PC-3 (cell line): ENCODE data around the gene EFCAB12. TPM values are rescaled to one million over a fixed set of nuclear protein-coding genes. Genes with fewer than 3 reads are reported as not detected.
A peak's percentile ranks its signal among the peaks of the same experiment; 100 is the strongest.

Experiments used
- ATAC-seq: fragments of 200-7000 bp; cut with Tn5 transposase; 2 replicates; pipeline ENCODE4 v1.9.1; 2020; ENCODE audit warnings: mild to moderate bottlenecking, moderate library complexity
- BruUV-seq: library from RNA; stranded (reverse); fragments of 400-500 nt; replicated peaks from 2 replicates; lab custom pipeline; 2021; lab: Mats Ljungman, UMichigan
- CTCF ChIA-PET: fragments of 300-600 bp; sonication (Branson Sonifier 250); formaldehyde crosslinking; loops from one replicate; lab custom pipeline; 2022; ENCODE audit warnings: antibody characterized with exemption; lab: Charles Lee
- POLR2A ChIA-PET: fragments of 300-600 bp; sonication (Branson Sonifier 250); formaldehyde crosslinking; loops from one replicate; lab custom pipeline; 2022; ENCODE audit warnings: antibody characterized with exemption; ENCODE audit not compliant: unreplicated experiment; lab: Charles Lee
- DNase-seq: peaks from one replicate; pipeline ENCODE4 v3.0.0-alpha.2; 2015
- H2AFZ ChIP-seq: fragments of 300-600 bp; sonication (generic); 2 replicates; pipeline ENCODE4 v1.6.0; 2016; ENCODE audit warnings: antibody characterized with exemption, low read length
- H3F3A ChIP-seq: fragments of 300-600 bp; sonication (generic); one replicate; pipeline ENCODE4 v1.6.0; 2017; ENCODE audit warnings: antibody characterized with exemption, low read length, control low read depth, mild to moderate bottlenecking; ENCODE audit not compliant: unreplicated experiment
- H3K27ac ChIP-seq: fragments of 300-600 bp; sonication (generic); 2 replicates; pipeline ENCODE4 v1.5.1; 2016; ENCODE audit warnings: mild to moderate bottlenecking, low read length
- H3K27me3 ChIP-seq: fragments of 300-600 bp; sonication (generic); 2 replicates; pipeline ENCODE4 v1.6.1; 2016; ENCODE audit warnings: low read length, mixed read lengths
- H3K36me3 ChIP-seq: fragments of 300-600 bp; sonication (generic); 2 replicates; pipeline ENCODE4 v1.6.1; 2016; ENCODE audit warnings: low read depth, mixed run types, low read length, mixed read lengths
- H3K4me1 ChIP-seq: fragments of 300-600 bp; sonication (generic); 2 replicates; pipeline ENCODE4 v1.5.1; 2016; ENCODE audit warnings: low read length; ENCODE audit not compliant: insufficient read depth
- H3K4me2 ChIP-seq: fragments of 300-600 bp; sonication (generic); 2 replicates; pipeline ENCODE4 v1.6.0; 2016; ENCODE audit warnings: low read length
- H3K4me3 ChIP-seq: fragments of 300-600 bp; sonication (generic); 2 replicates; pipeline ENCODE4 v1.5.1; 2016; ENCODE audit warnings: mild to moderate bottlenecking, low read length, mixed read lengths
- H3K79me2 ChIP-seq: fragments of 300-600 bp; sonication (generic); 2 replicates; pipeline ENCODE4 v1.6.1; 2017; ENCODE audit warnings: low read length, mixed read lengths
- H3K9ac ChIP-seq: fragments of 300-600 bp; sonication (generic); 2 replicates; pipeline ENCODE4 v1.6.0; 2016; ENCODE audit warnings: mild to moderate bottlenecking, low read length
- H3K9me2 ChIP-seq: fragments of 300-600 bp; sonication (generic); replicated peaks from 2 replicates; pipeline ENCODE4 v1.6.1; 2016; ENCODE audit warnings: mixed run types, low read length, mixed read lengths
- H3K9me3 ChIP-seq: fragments of 300-600 bp; sonication (generic); 2 replicates; pipeline ENCODE4 v1.6.1; 2016; ENCODE audit warnings: low read length, mixed read lengths
- H4K20me1 ChIP-seq: fragments of 300-600 bp; sonication (generic); 2 replicates; pipeline ENCODE4 v1.6.1; 2016; ENCODE audit warnings: low read length, mixed read lengths
- EZH2 ChIP-seq: fragments of 300-600 bp; sonication (generic); IDR thresholded peaks from one replicate; pipeline ENCODE4 v1.6.1; 2017; ENCODE audit warnings: antibody characterized with exemption, mild to moderate bottlenecking, low read length; ENCODE audit not compliant: unreplicated experiment
- EZH2phosphoT487 ChIP-seq: fragments of 300-600 bp; sonication (generic); IDR thresholded peaks from 2 replicates; pipeline ENCODE4 v1.6.1; 2018; ENCODE audit warnings: mild to moderate bottlenecking, antibody characterized with exemption, low read length, borderline replicate concordance
- intact Hi-C: fragments of 100-400 bp; cut with micrococcal nuclease; formaldehyde crosslinking; loops from 2 replicates; pipeline ENCODE4 v1.9.0; 2023
- total RNA-seq: library from RNA; depleted of rRNA; stranded (reverse); fragments of >200 nt; gene quantifications from 2 replicates; pipeline ENCODE4 v1.2.3, GENCODE V29; 2014
- TF ChIP-seq, protein P1 (sequence below): fragments of 300-600 bp; sonication (generic); conservative IDR thresholded peaks from 2 replicates; pipeline ENCODE4 v1.5.1; 2017; ENCODE audit warnings: antibody characterized with exemption, low read depth, mild to moderate bottlenecking, low read length

Gene EFCAB12
- total RNA-seq, 1 experiment from 2014 or later, result 0.04 TPM

DNA sequence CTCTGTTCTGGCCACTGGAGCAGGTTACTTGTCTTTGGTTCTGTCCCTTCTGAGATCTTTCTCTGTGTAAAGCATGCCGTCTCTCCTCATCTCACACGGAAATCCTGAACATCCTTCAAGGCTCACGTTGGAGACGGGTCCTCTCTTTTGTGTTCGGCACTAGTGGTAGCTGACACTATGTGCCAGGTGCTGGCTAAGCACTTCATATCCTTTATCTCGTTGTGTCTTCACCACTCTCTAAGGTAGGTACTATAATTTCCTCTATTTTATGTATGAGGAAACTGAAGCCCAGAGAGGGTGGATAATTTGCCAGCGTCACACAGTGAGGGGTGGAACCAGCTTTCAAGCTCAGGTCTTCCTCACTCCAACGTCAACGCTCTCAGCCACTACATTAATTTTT, 12.8 kb upstream of the EFCAB12 start:
- H3K79me2 ChIP-seq, result peaks cover 46% of the 10 kb centered on the region
- BruUV-seq, result no TSS peak
- intact Hi-C loops, result loop anchor here (5.0 kb wide), 1 partner anchor 59 kb away; no protein-coding TSS in a partner anchor
- H3K4me2 ChIP-seq, result peak overlapping the region; percentile 97
- ChIA-PET POLR2A (no interaction called here), CTCF (interaction anchor here (1.0 kb wide), 1 partner anchor 58 kb away, joined by 4 read pairs; no protein-coding TSS in a partner anchor)
- H3K9me2 ChIP-seq, result no peaks in the 10 kb centered on the region
- peak overlapping the region; percentile 90 for H2AFZ ChIP-seq
- H3K9ac ChIP-seq, result peak overlapping the region; percentile 95
- H3K27me3 ChIP-seq, result no peaks in the 10 kb centered on the region
- H3K9me3 ChIP-seq, result no peaks in the 10 kb centered on the region
- no peak for ATAC-seq
- no peak for DNase-seq
- peaks cover 3% of the 10 kb centered on the region; the same call in 1 of the 2 replicates for H3K36me3 ChIP-seq
- H3F3A ChIP-seq, result no peaks in the 10 kb centered on the region
- H4K20me1 ChIP-seq, result no peaks in the 10 kb centered on the region
- TF ChIP-seq, protein P1, sequence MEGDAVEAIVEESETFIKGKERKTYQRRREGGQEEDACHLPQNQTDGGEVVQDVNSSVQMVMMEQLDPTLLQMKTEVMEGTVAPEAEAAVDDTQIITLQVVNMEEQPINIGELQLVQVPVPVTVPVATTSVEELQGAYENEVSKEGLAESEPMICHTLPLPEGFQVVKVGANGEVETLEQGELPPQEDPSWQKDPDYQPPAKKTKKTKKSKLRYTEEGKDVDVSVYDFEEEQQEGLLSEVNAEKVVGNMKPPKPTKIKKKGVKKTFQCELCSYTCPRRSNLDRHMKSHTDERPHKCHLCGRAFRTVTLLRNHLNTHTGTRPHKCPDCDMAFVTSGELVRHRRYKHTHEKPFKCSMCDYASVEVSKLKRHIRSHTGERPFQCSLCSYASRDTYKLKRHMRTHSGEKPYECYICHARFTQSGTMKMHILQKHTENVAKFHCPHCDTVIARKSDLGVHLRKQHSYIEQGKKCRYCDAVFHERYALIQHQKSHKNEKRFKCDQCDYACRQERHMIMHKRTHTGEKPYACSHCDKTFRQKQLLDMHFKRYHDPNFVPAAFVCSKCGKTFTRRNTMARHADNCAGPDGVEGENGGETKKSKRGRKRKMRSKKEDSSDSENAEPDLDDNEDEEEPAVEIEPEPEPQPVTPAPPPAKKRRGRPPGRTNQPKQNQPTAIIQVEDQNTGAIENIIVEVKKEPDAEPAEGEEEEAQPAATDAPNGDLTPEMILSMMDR, result no peak
- TF ChIP-seq EZH2, result no peak
- no peak for TF ChIP-seq EZH2phosphoT487
- peaks cover 12% of the 10 kb centered on the region for H3K4me1 ChIP-seq
- peak overlapping the region; percentile 96 for H3K4me3 ChIP-seq
- no peak overlapping the region for H3K27ac ChIP-seq

DNA sequence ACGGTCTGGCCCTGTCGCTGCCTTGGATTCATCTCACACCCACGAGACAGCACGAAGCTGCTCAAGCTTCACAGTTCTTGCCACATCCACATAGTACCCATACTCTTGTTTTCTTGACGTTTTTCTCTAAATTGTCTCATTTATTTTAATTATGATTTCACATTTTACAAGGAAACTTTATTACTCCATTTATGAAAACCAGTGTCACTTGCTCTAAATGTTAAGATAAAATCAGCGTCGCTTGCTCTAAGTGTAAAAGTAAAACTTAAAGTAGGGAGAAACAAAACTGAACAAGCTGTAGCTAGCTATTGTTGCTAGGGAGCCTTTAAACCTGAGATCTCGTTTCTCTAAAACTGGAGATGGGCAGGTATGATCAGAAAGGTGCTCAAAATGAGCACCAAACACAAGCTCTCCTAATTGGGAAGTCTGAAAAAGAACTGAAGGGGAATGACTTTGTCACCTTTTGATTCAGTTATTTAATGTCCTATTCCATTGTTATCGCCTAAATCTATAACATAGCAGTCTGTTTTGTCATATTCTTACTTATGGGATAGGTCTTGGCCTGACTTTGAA, 12.3 kb upstream of the EFCAB12 start:
- BruUV-seq, result TSS peak; percentile 57
- Histone ChIP-seq H3K9me3 (no peaks in the 10 kb centered on the region), H2AFZ (peak overlapping the region; percentile 90), H3K9me2 (no peaks in the 10 kb centered on the region), H3K27ac (peak overlapping the region; percentile 81), H3K27me3 (no peaks in the 10 kb centered on the region), H3F3A (no peaks in the 10 kb centered on the region), H3K4me3 (peak overlapping the region; percentile 96), H3K4me1 (peaks cover 15% of the 10 kb centered on the region), H3K4me2 (peak overlapping the region; percentile 97), H3K36me3 (peaks cover 3% of the 10 kb centered on the region; the same call in 1 of the 2 replicates), H4K20me1 (no peaks in the 10 kb centered on the region), H3K79me2 (peaks cover 46% of the 10 kb centered on the region), H3K9ac (peak overlapping the region; percentile 95)
- TF ChIP-seq EZH2 (no peak), EZH2phosphoT487 (no peak)
- TF ChIP-seq, protein P1, result no peak
- POLR2A ChIA-PET, result no interaction called here
- no peak for DNase-seq
- CTCF ChIA-PET, result interaction anchor here (2.4 kb wide), 1 partner anchor 57 kb away, joined by 8 read pairs; no protein-coding TSS in a partner anchor
- no peak for ATAC-seq
- intact Hi-C loops, result loop anchor here (1.0 to 5.0 kb wide), 2 partner anchors 41 to 58 kb away; no protein-coding TSS in a partner anchor
